ENCODE data around the gene CD22. TPM values are rescaled to one million over a fixed set of nuclear protein-coding genes. Genes with fewer than 3 reads are reported as not detected.

CD22 gene
- total and polyA plus RNA-seq, 2 of the 13 experiments (the other 11 are each of a cell fraction or from before 2014, with no cell fraction given) = 0.71 to 1.7 TPM

GRCh38 chr19:35352448-35353304, 23.7 kb downstream of the CD22 start (continued):
- TF ChIP-seq, protein P1, sequence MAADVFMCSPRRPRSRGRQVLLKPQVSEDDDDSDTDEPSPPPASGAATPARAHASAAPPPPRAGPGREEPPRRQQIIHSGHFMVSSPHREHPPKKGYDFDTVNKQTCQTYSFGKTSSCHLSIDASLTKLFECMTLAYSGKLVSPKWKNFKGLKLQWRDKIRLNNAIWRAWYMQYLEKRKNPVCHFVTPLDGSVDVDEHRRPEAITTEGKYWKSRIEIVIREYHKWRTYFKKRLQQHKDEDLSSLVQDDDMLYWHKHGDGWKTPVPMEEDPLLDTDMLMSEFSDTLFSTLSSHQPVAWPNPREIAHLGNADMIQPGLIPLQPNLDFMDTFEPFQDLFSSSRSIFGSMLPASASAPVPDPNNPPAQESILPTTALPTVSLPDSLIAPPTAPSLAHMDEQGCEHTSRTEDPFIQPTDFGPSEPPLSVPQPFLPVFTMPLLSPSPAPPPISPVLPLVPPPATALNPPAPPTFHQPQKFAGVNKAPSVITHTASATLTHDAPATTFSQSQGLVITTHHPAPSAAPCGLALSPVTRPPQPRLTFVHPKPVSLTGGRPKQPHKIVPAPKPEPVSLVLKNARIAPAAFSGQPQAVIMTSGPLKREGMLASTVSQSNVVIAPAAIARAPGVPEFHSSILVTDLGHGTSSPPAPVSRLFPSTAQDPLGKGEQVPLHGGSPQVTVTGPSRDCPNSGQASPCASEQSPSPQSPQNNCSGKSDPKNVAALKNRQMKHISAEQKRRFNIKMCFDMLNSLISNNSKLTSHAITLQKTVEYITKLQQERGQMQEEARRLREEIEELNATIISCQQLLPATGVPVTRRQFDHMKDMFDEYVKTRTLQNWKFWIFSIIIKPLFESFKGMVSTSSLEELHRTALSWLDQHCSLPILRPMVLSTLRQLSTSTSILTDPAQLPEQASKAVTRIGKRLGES (CRISPR knock-in tag; IDR thresholded peaks at IDR 0.05; ENCODE audit: borderline replicate concordance) = no peak
- TF ChIP-seq ZNF350 (CRISPR knock-in tag; IDR thresholded peaks at IDR 0.05; ENCODE audit: borderline replicate concordance, low read depth) = no peak
- no peak for TF ChIP-seq ZFP37 (CRISPR knock-in tag; IDR thresholded peaks at IDR 0.05; ENCODE audit: borderline replicate concordance)
- TF ChIP-seq BORCS8-MEF2B (CRISPR knock-in tag; IDR thresholded peaks at IDR 0.05) = peak; percentile 48; the same call in 1 of the 2 replicates
- no peak for TF ChIP-seq CSRNP1 (CRISPR knock-in tag; IDR thresholded peaks at IDR 0.05)
- no peak for TF ChIP-seq ZNF354B (CRISPR knock-in tag; IDR thresholded peaks at IDR 0.05)
- no peak for TF ChIP-seq ZNF34 (CRISPR knock-in tag; IDR thresholded peaks at IDR 0.05; ENCODE audit: borderline replicate concordance)
- peak; percentile 43; the same call in 1 of the 2 replicates for TF ChIP-seq ZKSCAN1 (IDR thresholded peaks at IDR 0.05; ENCODE audit: low read length)
- no peak for TF ChIP-seq ZSCAN30 (CRISPR knock-in tag; IDR thresholded peaks at IDR 0.05)
- no peak for TF ChIP-seq ZNF724P (CRISPR knock-in tag; IDR thresholded peaks at IDR 0.05; ENCODE audit: borderline replicate concordance)
- no peak for TF ChIP-seq KMT2A (CRISPR knock-in tag; IDR thresholded peaks at IDR 0.05)
- no peak for TF ChIP-seq ZNF431 (CRISPR knock-in tag; IDR thresholded peaks at IDR 0.05; ENCODE audit: borderline replicate concordance, low read depth)
- no peak for TF ChIP-seq ZNF280D (CRISPR knock-in tag; IDR thresholded peaks at IDR 0.05)
- no peak for TF ChIP-seq ZBTB46 (CRISPR knock-in tag; IDR thresholded peaks at IDR 0.05; ENCODE audit: borderline replicate concordance)
- TF ChIP-seq, protein P2, sequence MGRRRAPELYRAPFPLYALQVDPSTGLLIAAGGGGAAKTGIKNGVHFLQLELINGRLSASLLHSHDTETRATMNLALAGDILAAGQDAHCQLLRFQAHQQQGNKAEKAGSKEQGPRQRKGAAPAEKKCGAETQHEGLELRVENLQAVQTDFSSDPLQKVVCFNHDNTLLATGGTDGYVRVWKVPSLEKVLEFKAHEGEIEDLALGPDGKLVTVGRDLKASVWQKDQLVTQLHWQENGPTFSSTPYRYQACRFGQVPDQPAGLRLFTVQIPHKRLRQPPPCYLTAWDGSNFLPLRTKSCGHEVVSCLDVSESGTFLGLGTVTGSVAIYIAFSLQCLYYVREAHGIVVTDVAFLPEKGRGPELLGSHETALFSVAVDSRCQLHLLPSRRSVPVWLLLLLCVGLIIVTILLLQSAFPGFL (CRISPR knock-in tag; IDR thresholded peaks at IDR 0.05) = no peak
- no peak for TF ChIP-seq ZNF678 (CRISPR knock-in tag; IDR thresholded peaks at IDR 0.05)
- no peak for TF ChIP-seq RBM39 (IDR thresholded peaks at IDR 0.05; ENCODE audit: low read depth, low read length, poor library complexity, severe bottlenecking)

All from HepG2 (cell line).